Suppressor macrophage treated with lipopolysaccharide for 1 hour (primary cell): ENCODE results near the gene TOM1L2.

Source experiments
- DNase-seq, 3 donors: peaks; one replicate each; pipeline ENCODE4 v3.0.0-alpha.2; 2020 to 2022

TOM1L2 gene

GRCh38 chr17:17868641-17869522 is 103.3 kb downstream of the TOM1L2 start:
- DNase-seq, result no peak

- no peak for DNase-seq
Observed at GRCh38 chr17:17866897-17867296, 105.3 kb downstream of the TOM1L2 start.

- DNase-seq, result no peak
Observed at GRCh38 chr17:17866425-17866824, 105.8 kb downstream of the TOM1L2 start.

GRCh38 chr17:17865035-17865434 is 107.2 kb downstream of the TOM1L2 start:
- no peak for DNase-seq

- no peak for DNase-seq
Observed at GRCh38 chr17:17860766-17861107, 111.5 kb downstream of the TOM1L2 start.

GRCh38 chr17:17859909-17860765 is 112.1 kb downstream of the TOM1L2 start:
- DNase-seq, result peak; percentile 73 to 78 (median 76)

DNA sequence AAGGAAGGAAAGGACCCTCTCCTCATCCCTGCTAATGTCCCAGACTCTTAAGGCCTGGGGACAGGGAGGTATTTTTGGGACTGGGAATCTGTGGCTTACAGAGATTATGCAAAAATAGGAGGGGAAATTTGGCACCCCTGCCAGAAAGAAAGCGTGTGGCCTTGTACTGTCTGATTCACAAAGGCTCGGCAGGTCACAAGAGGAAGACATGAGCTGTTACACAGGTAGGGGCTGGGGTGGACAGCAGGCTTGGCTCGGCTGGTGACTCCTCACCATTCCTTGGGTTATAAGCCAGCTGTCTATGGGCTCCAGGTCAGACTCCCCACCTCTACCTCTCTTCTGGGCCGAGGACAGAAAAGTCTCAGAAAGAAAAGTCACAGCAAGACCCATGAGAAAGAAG is 114.7 kb downstream of the TOM1L2 start:
- DNase-seq, result no peak

GRCh38 chr17:17856386-17856785 is 115.8 kb downstream of the TOM1L2 start:
- no peak for DNase-seq

GRCh38 chr17:17855976-17856375 is 116.2 kb downstream of the TOM1L2 start:
- DNase-seq, result no peak

- no peak for DNase-seq
Observed at GRCh38 chr17:17853811-17854447, 118.3 kb downstream of the TOM1L2 start.

DNA sequence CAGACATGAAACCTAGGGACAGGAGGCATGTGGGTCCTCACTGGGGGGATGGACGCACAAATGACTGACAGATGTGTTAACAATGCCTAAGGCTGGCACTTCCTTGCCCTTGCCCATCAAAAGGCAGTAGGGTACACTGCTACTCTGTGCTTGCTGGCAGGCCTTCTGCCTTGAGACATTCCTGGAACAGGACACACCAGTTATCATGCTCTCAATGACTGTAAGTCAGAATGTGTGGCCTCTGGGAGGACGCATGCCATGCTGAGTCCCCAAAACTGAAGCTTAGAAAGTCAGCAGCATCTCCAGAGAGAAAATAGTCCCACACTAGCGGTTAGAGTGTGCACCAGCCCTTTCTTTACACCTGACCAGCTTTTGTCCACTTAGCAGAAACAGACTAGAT is 119.3 kb downstream of the TOM1L2 start:
- DNase-seq, result no peak

GRCh38 chr17:17851103-17852002 is 120.8 kb downstream of the TOM1L2 start:
- DNase-seq, result no peak

- DNase-seq, result peak in 2 of 3 donors; percentile 61 to 65
Observed at GRCh38 chr17:17849845-17850373, 122.3 kb downstream of the TOM1L2 start.

DNA sequence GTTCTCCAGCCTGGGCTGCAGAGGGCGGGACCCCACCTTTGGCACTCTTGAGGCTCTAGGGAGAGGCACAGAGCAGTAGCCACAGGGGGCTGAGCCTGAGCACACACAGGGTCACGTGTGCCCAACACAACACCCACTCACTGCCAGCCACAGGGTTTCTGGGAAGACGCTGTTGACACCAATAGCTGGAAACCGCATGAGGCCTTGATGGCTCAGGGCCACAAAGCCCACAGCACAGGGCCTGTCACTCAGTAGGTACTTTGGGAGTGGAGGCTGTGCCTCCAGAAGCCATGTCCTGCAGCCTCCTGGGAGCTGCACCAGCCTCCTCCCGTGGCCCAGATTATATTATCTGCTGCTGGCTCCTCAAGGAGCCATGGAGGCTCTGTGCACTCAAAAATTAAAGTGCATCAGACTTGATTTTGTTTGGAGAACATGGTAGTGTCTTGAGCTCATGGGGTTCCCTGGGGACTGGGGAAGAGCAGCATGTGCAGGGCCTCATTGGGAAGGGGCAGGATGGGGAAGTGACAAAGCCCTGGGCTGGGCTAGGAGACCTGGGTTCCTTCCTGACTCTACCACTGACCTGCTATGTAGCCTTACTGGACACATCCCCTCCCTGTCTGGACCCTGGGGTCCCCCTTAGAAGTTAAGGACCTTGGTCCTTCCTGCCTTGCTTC is 122.9 kb downstream of the TOM1L2 start:
- DNase-seq, result peak; percentile 69 to 88 (median 81)

- DNase-seq, result no peak
Observed at GRCh38 chr17:17848311-17849082, 123.7 kb downstream of the TOM1L2 start.

DNA sequence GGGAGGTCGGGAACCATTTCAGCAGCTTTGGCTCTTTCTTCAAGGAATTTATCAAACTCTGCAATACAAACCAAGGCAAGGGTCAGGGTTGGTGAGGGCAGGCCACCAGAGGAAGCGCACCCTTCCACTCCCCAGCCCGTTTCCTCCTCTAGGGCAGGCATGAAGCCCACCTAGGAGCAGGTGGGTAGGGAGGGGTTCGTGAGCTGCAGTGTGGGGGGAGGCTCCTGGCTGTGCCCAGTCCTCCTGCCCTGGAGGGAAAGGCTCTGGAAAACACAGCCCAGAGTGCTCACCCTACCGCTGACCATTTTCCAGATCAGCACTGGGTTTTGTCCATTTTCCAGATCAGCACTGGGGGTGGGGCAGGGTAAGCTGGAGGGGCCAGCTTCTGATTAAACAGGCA is 124.5 kb downstream of the TOM1L2 start:
- no peak for DNase-seq

DNA sequence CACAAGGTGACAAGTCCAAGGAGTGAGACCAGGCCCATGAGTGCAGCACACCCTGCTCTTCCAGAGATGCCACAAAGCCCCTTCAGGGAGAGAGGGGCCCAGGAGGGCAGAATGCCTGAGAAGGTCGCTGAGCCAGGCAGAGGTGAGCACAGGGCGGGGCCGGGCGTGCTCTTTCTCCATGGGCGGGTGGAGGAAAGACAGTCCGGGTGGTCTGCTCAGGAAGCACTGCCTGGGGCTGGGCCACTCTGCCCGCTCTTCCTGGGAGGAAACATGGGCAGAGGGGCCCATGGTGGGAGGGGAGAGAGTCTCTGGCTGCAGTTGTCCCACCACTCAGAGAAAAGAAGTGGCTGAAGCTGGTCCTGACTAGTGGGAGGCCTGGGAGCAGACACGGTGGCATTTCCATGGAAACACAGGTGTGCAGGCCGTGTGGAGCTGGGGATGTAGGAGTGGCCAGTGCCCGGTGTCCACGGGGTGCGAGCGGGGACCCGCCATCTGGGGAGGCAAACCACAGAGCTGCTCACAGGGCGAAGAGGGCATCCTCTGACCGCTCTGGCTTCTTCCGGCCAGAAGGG is 125.0 kb downstream of the TOM1L2 start:
- DNase-seq, result no peak

- no peak for DNase-seq
Observed at GRCh38 chr17:17846645-17847044, 125.6 kb downstream of the TOM1L2 start.

DNA sequence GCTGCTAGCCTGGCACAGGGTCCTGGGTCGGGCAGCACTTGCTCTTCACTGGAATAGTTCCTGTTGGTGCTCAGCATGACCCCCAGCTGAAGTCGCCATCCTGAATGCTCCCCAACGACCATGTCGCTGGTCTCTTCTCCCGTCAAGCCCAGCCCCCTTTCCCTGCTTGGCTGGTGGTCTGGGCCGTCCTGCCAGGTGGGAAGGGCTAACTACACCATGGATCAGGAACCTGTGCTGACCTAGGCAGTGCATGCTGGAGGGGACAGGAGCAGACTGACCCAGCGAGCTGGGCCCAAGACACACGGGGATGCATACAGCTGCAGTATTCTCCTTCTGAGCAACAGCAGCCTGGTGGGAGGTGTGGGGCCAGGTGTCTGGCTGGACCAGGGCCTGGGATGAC is 126.2 kb downstream of the TOM1L2 start:
- DNase-seq, result no peak

DNA sequence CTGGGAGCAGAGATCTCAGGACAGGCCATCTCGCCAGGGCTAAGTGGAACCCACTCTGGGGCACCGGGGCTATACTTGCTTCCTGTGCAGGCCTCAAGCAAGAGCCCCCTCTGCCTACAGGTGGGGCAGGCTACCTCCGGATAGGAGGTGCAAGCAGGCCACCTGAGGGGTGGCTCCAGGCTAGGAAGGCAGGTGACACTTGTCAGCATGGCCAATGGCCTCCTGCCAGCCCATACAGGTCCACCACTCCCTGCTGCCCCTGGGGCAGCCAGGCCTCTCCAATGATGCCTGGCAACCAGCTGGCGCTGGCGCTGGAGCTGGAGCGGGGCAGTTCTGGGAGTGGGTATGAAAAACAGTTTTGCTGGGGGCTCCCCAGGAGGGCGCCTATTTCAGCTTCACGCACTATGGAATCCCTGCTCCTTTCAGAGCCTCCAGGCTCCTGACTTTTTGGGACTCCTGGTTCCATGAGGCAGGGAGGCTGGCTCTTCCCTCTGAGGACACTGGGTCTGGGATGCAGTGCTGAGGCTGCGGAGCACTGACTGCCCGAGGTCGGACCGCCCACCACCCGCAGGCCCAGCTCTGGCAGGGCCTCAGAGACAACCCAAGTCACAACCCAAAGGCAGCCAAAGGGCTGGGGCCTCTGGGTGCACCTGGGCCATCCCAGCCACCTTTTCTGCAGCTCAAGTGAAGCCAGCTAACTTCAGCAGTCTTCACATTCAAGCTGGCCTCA is 127.0 kb downstream of the TOM1L2 start:
- no peak for DNase-seq
